D721Med (cell line): ENCODE results near the gene PRXL2A.

Source experiments
- DNase-seq: peaks from one replicate; pipeline ENCODE4 v3.0.0; 2011; ENCODE audit warnings: low spot score; ENCODE audit not compliant: insufficient read length
- FAIRE-seq: peaks from 2 replicates; lab custom pipeline; 2011; peaks lifted over from hg19 to GRCh38; lab: Jason Lieb, UNC
- CTCF ChIP-seq: IDR thresholded peaks from 2 replicates; pipeline ENCODE4 v1.5.1; 2012; ENCODE audit warnings: mild to moderate bottlenecking, control low read depth; ENCODE audit not compliant: insufficient read depth; ENCODE audit errors: missing control alignments

PRXL2A gene

DNA sequence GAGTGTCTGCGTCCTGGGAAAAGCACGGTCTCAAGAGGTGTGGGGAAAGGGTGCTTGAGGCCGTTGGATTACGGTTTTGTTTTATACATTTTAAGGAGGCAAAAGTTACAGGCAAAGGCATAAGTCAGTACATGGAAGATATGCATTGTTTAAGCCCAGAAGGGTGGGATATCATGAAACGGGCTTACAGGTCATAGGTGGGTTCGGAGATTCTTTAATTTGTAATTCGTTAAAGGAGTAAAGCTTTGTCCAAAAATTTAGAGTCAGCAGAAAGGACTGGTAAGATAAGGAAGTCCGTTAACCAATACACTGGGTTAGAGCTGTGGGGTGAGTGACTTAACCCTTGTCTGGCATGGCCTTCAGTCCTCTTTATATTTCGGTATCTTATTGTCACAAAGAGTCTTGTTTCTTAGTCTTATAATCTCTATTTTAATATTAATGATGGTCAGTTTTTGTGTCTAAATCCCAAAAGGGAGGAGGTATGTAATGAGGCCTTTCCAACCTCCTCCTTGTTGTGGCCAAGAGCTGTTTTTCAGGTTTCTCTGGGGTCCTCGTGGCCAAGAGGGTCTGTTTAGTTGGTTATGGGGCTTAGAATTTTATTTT is 58.5 kb downstream of the PRXL2A start:
- FAIRE-seq (no peak), DNase-seq (no peak)
- TF ChIP-seq CTCF: no peak

DNA sequence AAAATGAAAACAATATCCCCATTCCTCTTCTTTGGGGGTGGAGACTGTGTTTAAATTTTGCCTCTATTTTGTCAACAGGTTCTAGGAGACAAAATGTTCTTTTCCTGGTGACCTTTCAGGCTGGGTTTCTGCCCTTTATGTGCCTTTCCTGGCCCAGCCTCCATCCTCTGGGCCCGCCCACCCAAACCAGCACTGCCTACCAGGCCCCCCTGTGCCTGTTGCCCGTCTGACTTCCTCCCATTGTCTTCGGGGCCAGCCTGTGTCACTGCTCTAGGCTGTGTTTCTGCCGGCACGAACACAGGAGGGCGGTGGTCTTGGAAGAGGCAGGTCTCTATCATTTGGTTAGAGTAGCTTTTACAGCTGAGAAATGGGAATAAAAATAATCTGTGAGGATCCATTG is 59.7 kb downstream of the PRXL2A start:
- TF ChIP-seq CTCF: no peak

GRCh38 chr10:80468806-80469421 is 60.6 kb downstream of the PRXL2A start:
- DNase-seq: no peak
- FAIRE-seq: no peak

More for the DNA sequence above, 59.7 kb downstream of the PRXL2A start:
- DNase-seq (no peak), FAIRE-seq (no peak)

DNA sequence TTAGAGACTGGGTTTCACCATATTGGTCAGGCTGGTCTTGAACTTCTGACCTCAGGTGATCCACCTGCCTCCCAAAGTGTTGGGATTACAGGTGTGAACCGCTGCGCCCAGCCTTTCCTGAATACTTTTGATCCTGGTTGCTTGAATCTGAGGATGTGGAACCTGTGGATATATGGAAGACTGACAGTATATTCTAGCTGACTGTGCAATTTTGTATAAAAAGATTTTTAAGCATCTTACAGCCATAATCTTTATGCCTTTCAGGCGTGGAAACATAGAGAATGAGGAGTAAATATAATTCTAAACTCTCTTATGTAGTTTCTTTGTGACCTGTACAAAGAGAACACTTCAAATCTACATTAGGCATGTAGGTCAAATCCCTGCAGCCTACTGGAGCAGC is 61.9 kb downstream of the PRXL2A start:
- no peak for TF ChIP-seq CTCF
- FAIRE-seq: no peak
- no peak for DNase-seq

More at GRCh38 chr10:80468806-80469421, 60.6 kb downstream of the PRXL2A start:
- no peak for TF ChIP-seq CTCF

- no peak for FAIRE-seq
- no peak for DNase-seq
- no peak for TF ChIP-seq CTCF
Observed at GRCh38 chr10:80471001-80471400, 62.6 kb downstream of the PRXL2A start.

- no peak for TF ChIP-seq CTCF
- DNase-seq (no peak), FAIRE-seq (no peak)
Observed at GRCh38 chr10:80471715-80472233, 63.4 kb downstream of the PRXL2A start.
